GM23338 (cell line): ENCODE measurements around the gene SLN.

Experiments used
- CTCF ChIP-seq, 2 experiments: fragments of 200-600 bp in 1 of 2; sonication (generic) in 1 of 2; conservative IDR thresholded peaks; 2 replicates each; pipeline versions ENCODE4 v1.5.1 to v1.6.1; 2016 to 2017; ENCODE audit warnings: antibody characterized with exemption in 2 of 2, low read depth in 2 of 2, mild to moderate bottlenecking in 2 of 2, moderate library complexity in 1 of 2
- EZH2phosphoT487 ChIP-seq: fragments of 200-600 bp; sonication (generic); IDR thresholded peaks from one replicate; pipeline ENCODE4 v1.8.1; 2018; ENCODE audit warnings: antibody characterized with exemption; ENCODE audit not compliant: unreplicated experiment
- TF ChIP-seq, protein P1 (sequence below): IDR thresholded peaks from one replicate; pipeline ENCODE4 v1.6.1; 2018; ENCODE audit warnings: antibody characterized with exemption; ENCODE audit not compliant: unreplicated experiment

GRCh38 chr11:107711861-107712755 is at the start of gene SLN:
- TF ChIP-seq CTCF (conservative IDR thresholded peaks at IDR 0.05; ENCODE audit: low read depth in 2 of 2) = no peak
- TF ChIP-seq, protein P1, sequence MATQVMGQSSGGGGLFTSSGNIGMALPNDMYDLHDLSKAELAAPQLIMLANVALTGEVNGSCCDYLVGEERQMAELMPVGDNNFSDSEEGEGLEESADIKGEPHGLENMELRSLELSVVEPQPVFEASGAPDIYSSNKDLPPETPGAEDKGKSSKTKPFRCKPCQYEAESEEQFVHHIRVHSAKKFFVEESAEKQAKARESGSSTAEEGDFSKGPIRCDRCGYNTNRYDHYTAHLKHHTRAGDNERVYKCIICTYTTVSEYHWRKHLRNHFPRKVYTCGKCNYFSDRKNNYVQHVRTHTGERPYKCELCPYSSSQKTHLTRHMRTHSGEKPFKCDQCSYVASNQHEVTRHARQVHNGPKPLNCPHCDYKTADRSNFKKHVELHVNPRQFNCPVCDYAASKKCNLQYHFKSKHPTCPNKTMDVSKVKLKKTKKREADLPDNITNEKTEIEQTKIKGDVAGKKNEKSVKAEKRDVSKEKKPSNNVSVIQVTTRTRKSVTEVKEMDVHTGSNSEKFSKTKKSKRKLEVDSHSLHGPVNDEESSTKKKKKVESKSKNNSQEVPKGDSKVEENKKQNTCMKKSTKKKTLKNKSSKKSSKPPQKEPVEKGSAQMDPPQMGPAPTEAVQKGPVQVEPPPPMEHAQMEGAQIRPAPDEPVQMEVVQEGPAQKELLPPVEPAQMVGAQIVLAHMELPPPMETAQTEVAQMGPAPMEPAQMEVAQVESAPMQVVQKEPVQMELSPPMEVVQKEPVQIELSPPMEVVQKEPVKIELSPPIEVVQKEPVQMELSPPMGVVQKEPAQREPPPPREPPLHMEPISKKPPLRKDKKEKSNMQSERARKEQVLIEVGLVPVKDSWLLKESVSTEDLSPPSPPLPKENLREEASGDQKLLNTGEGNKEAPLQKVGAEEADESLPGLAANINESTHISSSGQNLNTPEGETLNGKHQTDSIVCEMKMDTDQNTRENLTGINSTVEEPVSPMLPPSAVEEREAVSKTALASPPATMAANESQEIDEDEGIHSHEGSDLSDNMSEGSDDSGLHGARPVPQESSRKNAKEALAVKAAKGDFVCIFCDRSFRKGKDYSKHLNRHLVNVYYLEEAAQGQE = no peak
- no peak for TF ChIP-seq EZH2phosphoT487
